Left forelimb (tissue), 1 donor: ENCODE results near the gene ASIC4.

Experiments used
- DNase-seq: peaks from one replicate; pipeline ENCODE4 v3.0.0-alpha.2; 2018; ENCODE audit warnings: low spot score

Gene ASIC4, protein sequence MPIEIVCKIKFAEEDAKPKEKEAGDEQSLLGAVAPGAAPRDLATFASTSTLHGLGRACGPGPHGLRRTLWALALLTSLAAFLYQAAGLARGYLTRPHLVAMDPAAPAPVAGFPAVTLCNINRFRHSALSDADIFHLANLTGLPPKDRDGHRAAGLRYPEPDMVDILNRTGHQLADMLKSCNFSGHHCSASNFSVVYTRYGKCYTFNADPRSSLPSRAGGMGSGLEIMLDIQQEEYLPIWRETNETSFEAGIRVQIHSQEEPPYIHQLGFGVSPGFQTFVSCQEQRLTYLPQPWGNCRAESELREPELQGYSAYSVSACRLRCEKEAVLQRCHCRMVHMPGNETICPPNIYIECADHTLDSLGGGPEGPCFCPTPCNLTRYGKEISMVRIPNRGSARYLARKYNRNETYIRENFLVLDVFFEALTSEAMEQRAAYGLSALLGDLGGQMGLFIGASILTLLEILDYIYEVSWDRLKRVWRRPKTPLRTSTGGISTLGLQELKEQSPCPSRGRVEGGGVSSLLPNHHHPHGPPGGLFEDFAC

DNA sequence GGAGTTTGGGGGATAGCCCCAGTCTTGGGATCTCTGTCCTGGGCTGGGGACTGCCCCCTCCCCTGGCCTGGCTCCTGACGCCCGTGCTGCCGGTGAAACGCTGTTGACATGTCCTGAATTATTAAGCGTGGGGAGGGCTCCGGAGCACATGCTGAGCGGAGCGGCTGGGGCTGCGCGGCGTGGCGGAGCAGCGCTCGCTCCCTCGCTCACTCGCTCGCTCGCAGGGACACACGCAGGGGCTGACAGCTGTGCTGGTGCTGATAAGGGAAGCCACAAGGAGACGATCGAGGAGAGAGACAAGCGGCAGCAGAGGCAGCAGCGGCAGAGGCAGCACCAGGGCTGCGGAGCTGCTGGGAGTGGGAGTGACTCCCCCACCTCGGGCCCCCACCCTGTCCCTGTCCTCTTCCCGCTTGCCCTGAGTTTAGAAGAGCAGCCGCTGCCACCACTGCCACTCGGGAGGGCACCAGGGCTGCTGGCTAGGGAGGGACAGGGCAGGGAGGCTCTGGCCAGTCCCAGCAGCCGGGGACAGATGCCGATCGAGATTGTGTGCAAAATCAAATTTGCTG lies at the start of gene ASIC4:
ASIC4 (plus strand) TSS at position 287 of the 566 bp plus-strand sequence; CDS start at position 530, 243 bp downstream.
- no peak for DNase-seq

DNA sequence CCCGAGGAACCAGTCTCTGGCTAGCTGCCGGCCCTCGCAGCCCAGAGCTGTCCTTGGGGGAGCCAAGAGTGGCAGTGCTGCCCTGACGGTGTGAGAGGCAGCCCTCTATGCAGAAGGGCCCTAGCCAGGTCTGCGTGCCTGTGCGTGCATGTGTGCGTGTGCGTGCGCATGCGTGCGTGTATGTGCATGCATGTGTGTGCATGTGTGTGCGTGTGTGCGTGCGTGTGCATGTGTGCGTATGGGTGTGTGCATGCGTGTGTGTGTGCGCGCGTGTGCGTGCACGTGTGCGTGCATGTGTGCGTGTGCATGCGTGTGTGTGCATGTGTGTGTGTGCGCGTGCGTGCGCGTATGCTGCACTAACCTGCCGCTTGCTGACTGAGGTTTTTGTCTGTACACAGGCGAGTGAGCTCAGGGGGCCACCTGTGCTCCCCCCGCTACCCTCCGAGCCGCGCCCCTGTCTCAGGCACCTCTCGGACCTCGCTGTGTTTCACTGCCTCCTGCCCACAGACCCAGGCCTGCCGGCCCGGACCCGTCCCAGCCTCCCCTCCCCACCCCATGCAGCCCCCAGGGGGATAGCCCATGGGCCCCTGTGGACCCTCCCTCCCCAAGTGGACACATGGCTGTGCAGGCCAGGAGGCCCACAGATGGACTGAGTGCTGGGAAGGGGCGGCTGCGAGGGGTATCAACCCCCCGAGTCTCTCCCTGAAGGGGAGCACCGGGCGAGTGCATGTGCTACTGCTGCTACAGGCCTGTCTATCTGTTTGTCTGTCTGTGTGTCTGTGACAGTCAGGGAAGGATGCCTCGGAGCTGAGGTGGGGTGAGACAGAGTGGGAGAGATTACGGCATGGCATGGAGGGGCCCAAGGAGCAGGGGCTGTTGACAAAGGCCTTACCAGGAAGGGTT lies 48.4 kb upstream of the ASIC4 start:
- DNase-seq = no peak

- no peak for DNase-seq
Observed at GRCh38 chr2:219466816-219467735, 47.2 kb upstream of the ASIC4 start.

DNA sequence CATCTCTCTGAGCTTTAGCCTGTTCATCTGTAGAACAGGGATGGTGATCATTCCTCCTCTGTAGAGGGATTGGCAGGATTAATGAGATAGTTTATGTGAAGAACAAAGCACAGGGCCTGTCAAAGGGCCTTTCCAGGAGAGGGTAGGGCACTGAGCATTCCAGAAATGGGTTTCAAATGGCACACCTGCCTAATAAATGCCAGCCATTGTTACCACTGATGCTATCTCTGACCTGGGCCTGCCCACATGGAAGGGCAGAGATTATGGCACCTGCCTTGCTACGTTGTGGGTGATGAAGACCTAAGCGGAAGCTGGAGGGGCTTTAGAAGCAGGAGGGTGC lies 46.6 kb upstream of the ASIC4 start:
- DNase-seq = no peak

- DNase-seq = no peak
Observed at GRCh38 chr2:219468410-219469185, 45.7 kb upstream of the ASIC4 start.

GRCh38 chr2:219469186-219469724 lies 45.0 kb upstream of the ASIC4 start:
- DNase-seq = no peak

DNA sequence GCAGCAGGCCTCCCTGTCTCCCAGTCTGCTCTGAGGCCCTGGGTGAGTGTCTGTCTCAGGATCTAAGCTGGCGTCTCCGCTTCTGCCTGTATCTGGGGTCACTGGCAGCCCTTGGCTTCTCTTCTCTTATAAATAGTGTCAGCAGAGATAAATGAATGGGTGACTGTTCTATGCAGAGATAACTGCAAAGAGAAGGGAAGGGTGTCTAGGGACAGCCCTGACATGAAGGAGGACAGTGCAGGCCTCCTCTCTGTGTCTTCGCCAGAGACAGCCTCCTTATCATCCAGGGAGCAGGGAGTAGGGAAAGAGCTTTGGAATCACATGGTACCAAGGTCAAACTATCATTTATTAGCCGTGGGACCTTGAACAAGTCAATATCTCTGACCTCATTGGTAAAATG lies 43.9 kb upstream of the ASIC4 start:
- DNase-seq = no peak

- DNase-seq = no peak
Observed at GRCh38 chr2:219471476-219472371, 42.6 kb upstream of the ASIC4 start.

- DNase-seq = no peak
Observed at GRCh38 chr2:219472629-219473187, 41.6 kb upstream of the ASIC4 start.

GRCh38 chr2:219473511-219473910 lies 40.8 kb upstream of the ASIC4 start:
- no peak for DNase-seq

- no peak for DNase-seq
Observed at GRCh38 chr2:219474285-219475060, 39.8 kb upstream of the ASIC4 start.

GRCh38 chr2:219475278-219475677 lies 39.0 kb upstream of the ASIC4 start:
- DNase-seq = no peak

DNA sequence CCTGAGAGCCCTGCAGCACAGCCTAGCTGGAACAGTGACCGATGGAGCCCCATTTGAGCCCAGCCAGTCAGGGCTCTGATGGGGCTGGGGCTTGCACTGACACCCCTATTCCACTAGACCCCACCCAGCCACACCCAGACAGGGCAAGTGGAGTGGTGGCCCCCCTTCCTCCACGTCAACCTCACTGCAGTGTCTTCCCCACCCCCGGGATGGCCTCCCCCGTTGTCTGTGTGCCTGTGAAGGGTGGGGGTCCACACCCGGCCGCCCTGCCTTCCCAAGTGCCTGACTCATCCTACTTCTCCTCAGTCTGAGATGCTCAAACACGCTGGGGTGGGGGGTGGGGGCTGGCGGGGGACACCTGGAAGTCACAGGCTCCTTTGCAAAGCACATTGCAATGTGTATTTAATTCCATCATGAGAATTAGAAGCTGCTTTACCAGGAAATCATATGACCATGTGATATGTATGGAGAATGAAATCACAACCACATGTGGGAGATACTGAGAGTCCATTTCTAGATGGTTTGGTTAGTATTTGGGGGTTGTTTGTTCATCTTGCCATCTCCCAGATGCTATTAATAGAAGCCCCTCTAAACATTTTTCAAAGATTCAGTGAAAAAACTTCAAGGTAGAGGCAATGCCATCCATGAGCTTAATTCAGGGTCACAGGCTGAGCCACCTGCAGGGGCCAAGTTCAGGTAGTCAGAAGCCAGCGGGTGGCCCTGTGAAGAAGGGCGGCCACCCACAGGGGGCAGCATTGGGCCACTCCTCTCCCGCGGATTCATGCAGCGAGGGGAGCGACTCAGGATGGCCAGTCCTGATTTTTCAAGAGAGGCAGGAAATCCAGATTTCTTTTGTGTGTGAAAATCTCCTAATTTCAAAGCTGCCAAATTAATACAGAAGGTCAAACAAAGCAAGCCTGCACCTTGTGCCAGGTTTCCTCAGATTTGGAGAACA lies 38.3 kb upstream of the ASIC4 start:
- no peak for DNase-seq

DNA sequence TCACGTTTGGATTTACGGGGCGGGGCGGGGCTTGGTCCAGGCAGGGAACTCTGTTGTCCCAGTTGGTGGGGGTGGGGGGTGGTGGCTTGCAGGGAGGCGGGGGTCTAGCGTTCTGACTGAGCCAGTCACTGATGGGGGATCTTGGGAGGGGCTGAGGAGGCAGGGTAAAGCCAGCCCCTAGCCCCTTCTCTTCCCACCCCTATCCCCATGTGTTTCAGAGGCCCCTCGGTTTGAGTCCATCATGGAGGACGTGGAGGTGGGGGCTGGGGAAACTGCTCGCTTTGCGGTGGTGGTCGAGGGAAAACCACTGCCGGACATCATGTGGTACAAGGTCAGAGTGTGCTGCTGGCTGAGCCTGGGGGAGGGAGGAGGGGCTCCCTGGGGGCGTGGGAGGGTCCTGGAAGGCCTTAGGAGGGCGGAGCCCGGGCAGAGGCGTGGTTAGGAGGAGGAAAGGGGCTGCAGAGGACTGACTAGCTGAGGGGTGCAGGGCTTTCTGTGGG lies 37.6 kb upstream of the ASIC4 start:
- DNase-seq = no peak

DNA sequence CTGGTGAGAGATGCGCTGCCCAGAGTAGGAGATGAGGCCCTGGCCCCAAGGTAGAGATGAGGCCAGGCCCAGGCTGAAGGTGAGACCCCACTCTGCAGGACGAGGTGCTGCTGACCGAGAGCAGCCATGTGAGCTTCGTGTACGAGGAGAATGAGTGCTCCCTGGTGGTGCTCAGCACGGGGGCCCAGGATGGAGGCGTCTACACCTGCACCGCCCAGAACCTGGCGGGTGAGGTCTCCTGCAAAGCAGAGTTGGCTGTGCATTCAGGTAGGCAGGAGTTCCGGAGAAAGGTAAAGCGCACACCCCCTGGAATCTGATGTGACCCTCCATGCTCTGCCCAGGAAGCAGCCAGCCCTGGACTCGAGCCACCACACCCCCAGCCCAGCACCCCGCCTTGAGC lies 37.1 kb upstream of the ASIC4 start:
- no peak for DNase-seq

- no peak for DNase-seq
Observed at GRCh38 chr2:219477815-219478214, 36.5 kb upstream of the ASIC4 start.

- DNase-seq = no peak
Observed at GRCh38 chr2:219478916-219479315, 35.4 kb upstream of the ASIC4 start.
